GM18502 (cell line): ENCODE results near the gene LEAP2.

ENCODE experiments used
- ATAC-seq: cut with Tn5 transposase; IDR thresholded peaks from one replicate; pipeline ENCODE4 v1.9.1; 2021; ENCODE audit warnings: mild to moderate bottlenecking; ENCODE audit not compliant: unreplicated experiment, poor library complexity

LEAP2 gene, protein sequence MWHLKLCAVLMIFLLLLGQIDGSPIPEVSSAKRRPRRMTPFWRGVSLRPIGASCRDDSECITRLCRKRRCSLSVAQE

GRCh38 chr5:132873119-132873929 lies at the start of gene LEAP2:
Gene LEAP2, plus strand, starts transcription at chr5:132873668. Its CDS starts 27 bp downstream, at chr5:132873695.
- ATAC-seq, result no peak

- no peak for ATAC-seq
These were observed 49.0 kb upstream of the LEAP2 start for GRCh38 chr5:132824426-132824825.

GRCh38 chr5:132825033-132825833 lies 48.2 kb upstream of the LEAP2 start:
- peak; percentile 9 for ATAC-seq

GRCh38 chr5:132825834-132826391 lies 47.6 kb upstream of the LEAP2 start:
- peak; percentile 26 for ATAC-seq

GRCh38 chr5:132826424-132827082 lies 46.9 kb upstream of the LEAP2 start:
- no peak for ATAC-seq

- no peak for ATAC-seq
These were observed 45.4 kb upstream of the LEAP2 start for GRCh38 chr5:132827943-132828673.

GRCh38 chr5:132828846-132829494 lies 44.5 kb upstream of the LEAP2 start:
- ATAC-seq, result no peak

- ATAC-seq, result peak; percentile 70
These were observed 43.6 kb upstream of the LEAP2 start for GRCh38 chr5:132829742-132830435.

- peak; percentile 68 for ATAC-seq
These were observed 42.9 kb upstream of the LEAP2 start, which contains the start of gene SHROOM1 for GRCh38 chr5:132830436-132831094. Gene SHROOM1, minus strand, starts transcription at chr5:132830647. Its CDS starts 4,507 bp downstream, at chr5:132826140.

GRCh38 chr5:132831095-132831860 lies 42.2 kb upstream of the LEAP2 start:
- no peak for ATAC-seq

DNA sequence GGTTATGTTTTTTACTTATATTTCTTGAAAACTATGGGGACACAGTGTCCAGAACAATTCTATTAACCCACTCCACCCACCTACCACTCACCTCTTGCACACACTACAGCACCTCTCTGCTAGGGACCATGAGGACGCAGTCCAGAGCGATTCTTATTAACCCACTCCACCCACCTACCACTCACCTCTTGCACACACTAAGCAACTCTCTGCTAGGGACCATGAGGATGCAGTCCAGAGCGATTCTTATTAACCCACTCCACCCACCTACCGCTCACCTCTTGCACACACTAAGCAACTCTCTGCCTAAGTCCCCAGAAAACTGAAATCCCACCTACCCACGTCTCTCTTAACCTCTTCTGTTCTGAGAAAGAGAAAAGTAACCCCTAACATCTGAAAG lies 40.9 kb upstream of the LEAP2 start:
- no peak for ATAC-seq

DNA sequence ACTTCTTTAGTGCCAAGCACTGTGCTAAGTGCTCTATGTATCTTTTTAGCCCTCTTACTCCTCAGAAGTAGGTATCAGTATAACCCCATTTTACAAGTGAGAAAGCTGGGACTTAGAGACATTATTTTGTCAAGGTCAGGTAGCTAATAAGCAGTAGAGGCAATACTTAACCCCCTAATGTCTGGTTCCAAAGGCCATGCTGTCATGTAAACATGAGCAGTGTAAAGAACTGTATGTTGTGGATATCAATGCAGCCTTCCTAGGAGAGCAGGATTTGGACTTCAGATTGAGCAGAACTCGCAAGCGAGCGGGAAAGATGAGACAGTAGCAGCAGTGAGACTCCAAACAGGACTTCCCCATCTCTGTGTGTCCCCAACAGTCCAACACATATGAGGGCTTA lies 39.4 kb upstream of the LEAP2 start:
- ATAC-seq, result no peak

DNA sequence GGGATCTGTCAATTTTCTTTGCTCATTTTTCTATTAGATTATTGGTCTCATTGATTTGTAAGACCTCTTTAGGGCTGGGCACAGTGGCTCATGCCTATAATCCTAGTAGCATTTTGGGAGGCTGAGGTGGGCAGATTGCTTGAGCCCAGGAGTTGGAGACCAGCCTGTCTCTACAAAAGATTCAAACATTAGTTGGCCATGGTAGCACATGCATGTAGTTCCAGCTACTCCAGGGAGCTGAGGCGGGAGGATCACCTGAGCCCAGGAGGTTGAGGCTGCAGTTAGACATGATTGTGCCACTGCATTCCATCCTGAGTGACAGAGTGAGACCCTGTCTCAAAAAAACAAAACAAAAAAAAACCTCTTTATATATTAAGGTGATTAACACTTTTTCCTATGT lies 36.6 kb upstream of the LEAP2 start:
- no peak for ATAC-seq

GRCh38 chr5:132837868-132838267 lies 35.6 kb upstream of the LEAP2 start:
- ATAC-seq, result no peak

- no peak for ATAC-seq
These were observed 34.8 kb upstream of the LEAP2 start for GRCh38 chr5:132838516-132839282.

DNA sequence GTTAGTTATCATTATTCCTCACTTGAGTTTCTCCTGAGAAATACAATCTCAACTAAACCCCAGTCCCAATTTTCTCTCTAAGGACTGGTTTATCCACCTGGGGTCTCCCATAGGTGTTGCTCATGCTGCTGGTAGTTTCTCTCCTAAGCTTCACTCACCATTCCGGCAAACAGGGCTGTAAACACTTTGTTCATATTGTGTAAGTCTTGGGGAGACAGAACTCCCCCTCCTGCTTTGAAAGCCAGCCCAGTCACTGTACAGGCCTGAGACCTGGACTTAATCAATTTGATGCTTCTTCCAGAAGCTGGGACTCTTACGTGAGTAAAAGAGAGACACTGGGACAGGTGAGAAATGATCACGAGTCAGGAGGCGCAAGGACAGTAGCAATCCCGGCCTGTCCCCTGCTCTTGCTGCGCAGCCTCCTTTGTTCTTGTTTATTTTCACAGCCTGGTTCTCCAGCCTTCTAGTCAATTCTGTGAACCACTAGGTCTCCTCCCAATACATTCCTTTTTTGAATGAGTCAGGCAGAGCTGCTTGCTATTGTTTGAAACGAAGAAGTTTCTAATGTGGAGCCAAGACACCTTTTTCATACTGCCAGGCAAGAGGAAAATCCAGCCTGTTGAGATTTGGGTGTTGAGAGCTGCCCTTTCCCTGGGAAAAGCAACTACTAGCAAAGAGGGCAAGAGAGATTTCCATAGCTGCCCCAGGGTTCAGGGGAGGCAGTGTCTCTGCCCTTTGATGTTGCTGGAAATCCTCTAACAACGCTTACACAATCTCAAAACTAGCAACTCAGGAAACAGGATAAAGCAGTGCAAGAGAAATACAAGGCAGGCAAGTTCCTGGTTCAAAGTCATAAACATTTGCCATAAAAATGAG lies 33.8 kb upstream of the LEAP2 start:
- ATAC-seq, result no peak
